Measurements from ENCODE around the gene EXOC7.

EXOC7 gene

GRCh38 chr17:76089680-76090516 lies 13.7 kb downstream of the EXOC7 start:
- Histone ChIP-seq H3K4me3 (no peak overlapping the region), H3K27ac (no peak overlapping the region)
- no peak for DNase-seq (ENCODE audit: low spot score)
- no peak for TF ChIP-seq CTCF (IDR thresholded peaks at IDR 0.05)

- Histone ChIP-seq H3K4me3 (no peak overlapping the region), H3K27ac (no peak overlapping the region)
- TF ChIP-seq CTCF (IDR thresholded peaks at IDR 0.05) = no peak
- no peak for DNase-seq (ENCODE audit: low spot score)
Observed at GRCh38 chr17:76088868-76089576, 14.6 kb downstream of the EXOC7 start.

GRCh38 chr17:76088041-76088867 lies 15.3 kb downstream of the EXOC7 start:
- H3K27ac ChIP-seq = no peak overlapping the region
- no peak overlapping the region for H3K4me3 ChIP-seq
- TF ChIP-seq CTCF (IDR thresholded peaks at IDR 0.05) = no peak
- no peak for DNase-seq (ENCODE audit: low spot score)

GRCh38 chr17:76087531-76087930 lies 16.1 kb downstream of the EXOC7 start:
- no peak for DNase-seq (ENCODE audit: low spot score)

GRCh38 chr17:76086384-76086783 lies 17.2 kb downstream of the EXOC7 start:
- DNase-seq (ENCODE audit: low spot score) = no peak
- no peak for TF ChIP-seq CTCF (IDR thresholded peaks at IDR 0.05)
- no peak overlapping the region for H3K27ac ChIP-seq
- H3K4me3 ChIP-seq = no peak overlapping the region

More at GRCh38 chr17:76087531-76087930, 16.1 kb downstream of the EXOC7 start:
- no peak overlapping the region for H3K4me3 ChIP-seq
- no peak for TF ChIP-seq CTCF (IDR thresholded peaks at IDR 0.05)
- H3K27ac ChIP-seq = no peak overlapping the region

- no peak for TF ChIP-seq CTCF (IDR thresholded peaks at IDR 0.05)
- DNase-seq (ENCODE audit: low spot score) = no peak
Observed at GRCh38 chr17:76085731-76086366, 17.7 kb downstream of the EXOC7 start.

More at GRCh38 chr17:76085731-76086366, 17.7 kb downstream of the EXOC7 start:
- Histone ChIP-seq H3K27ac (no peak overlapping the region), H3K4me3 (no peak overlapping the region)

All from coronary artery (tissue), 2 donors.